Central memory CD8-positive, alpha-beta T cell (primary cell): ENCODE measurements around the gene NAGA.

Experiments used
- ATAC-seq: fragments of 150-1000 bp; cut with Tn5 transposase; replicated peaks from 2 replicates; pipeline ENCODE4 v1.10.0; 2022; ENCODE audit warnings: mild to moderate bottlenecking, moderate FRiP score, moderate number of reproducible peaks; ENCODE audit not compliant: poor library complexity, severe bottlenecking; ENCODE audit errors: extremely low read depth
- DNase-seq, 2 donors: peaks; one replicate each; pipeline ENCODE4 v3.0.0; 2021; ENCODE audit warnings: low spot score in 2 of 2
- H3K27ac Mint-ChIP-seq: one replicate; pipeline ENCODE4 v1.8.0; 2022; ENCODE audit warnings: low read depth, mild to moderate bottlenecking, moderate library complexity, mixed read lengths
- H3K27me3 Mint-ChIP-seq: one replicate; pipeline ENCODE4 v1.8.0; 2022; ENCODE audit warnings: mixed read lengths
- H3K36me3 Mint-ChIP-seq: one replicate; pipeline ENCODE4 v1.8.0; 2022; ENCODE audit warnings: mild to moderate bottlenecking, moderate library complexity, mixed read lengths; ENCODE audit not compliant: insufficient read depth
- H3K4me1 Mint-ChIP-seq: one replicate; pipeline ENCODE4 v1.8.0; 2022; ENCODE audit warnings: mixed read lengths
- H3K4me3 Mint-ChIP-seq: one replicate; pipeline ENCODE4 v1.8.0; 2022; ENCODE audit warnings: mild to moderate bottlenecking, moderate library complexity, mixed read lengths
- H3K9me3 Mint-ChIP-seq: one replicate; pipeline ENCODE4 v1.8.0; 2022; ENCODE audit warnings: mixed read lengths

The NAGA gene

DNA sequence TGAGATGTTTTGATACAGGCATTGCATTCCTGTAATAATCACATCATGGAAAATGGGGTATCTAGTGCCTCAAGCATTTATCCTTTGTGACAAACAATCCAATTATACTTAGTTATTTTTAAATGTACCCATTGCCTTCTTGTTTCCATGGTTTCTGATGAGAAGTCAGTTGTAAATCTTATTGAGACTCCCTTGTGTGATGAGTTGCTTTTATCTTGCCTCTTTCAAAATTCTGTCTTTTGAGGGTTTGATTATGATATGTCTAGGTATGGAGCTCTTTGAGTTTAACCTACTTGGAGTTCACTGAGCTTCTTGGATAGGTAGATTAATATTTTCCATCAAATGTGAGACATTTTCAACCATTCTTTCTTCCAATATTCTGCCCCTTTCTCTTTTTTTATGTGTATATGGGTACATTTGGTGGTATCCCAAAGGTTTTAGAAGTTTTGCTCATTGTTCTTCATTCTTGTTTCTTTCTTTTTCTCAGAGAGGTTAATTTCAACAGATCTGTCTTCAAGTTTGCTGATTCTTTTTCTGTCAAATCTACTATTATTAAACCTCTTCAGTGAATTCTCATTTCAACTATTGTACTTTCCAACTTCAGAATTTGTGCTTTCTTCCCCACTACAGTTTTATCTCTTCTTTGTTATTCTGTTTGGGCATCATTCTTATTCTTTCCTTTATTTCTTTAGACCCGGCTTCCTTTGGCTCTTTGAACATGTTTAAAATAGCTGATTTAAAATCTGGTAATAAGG, 13.7 kb downstream of the NAGA start:
- Mint-ChIP-seq H3K4me1 (no peaks in the 10 kb centered on the region), H3K27ac (no peak overlapping the region), H3K4me3 (no peak overlapping the region), H3K36me3 (peaks cover 7% of the 10 kb centered on the region), H3K9me3 (peaks cover 21% of the 10 kb centered on the region), H3K27me3 (no peaks in the 10 kb centered on the region)
- DNase-seq (no peak), ATAC-seq (no peak)

GRCh38 chr22:42052765-42053164, 17.8 kb downstream of the NAGA start:
- Mint-ChIP-seq H3K27me3 (no peaks in the 10 kb centered on the region), H3K36me3 (no peaks in the 10 kb centered on the region), H3K27ac (no peak overlapping the region), H3K4me1 (no peaks in the 10 kb centered on the region), H3K4me3 (no peak overlapping the region), H3K9me3 (peaks cover 16% of the 10 kb centered on the region)
- ATAC-seq, result no peak
- no peak for DNase-seq

DNA sequence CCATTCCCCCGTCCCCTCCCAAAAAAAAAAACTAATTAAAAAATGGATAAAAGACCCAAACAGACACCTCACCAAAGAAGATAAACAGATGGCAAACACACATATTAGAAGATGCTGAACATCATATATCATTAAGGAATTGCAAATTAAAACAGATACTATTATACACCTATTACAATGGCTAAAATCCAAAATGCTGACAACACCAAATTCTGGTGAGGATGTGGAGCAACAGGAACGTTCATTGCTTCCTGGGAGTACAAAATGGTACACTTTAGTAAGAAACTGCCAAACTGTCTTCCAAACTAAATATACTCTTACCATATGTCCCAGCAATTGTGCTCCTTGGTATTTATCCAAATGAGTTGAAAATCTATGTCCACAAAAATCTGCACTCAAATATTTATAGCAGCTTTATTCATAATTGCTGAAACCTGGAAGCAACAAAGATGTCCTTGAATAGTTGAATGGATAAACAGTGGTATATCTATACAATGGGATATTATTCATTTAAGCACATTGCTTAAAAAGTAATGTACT, 19.9 kb downstream of the NAGA start:
- Mint-ChIP-seq H3K4me1 (no peaks in the 10 kb centered on the region), H3K27ac (no peak overlapping the region), H3K4me3 (no peak overlapping the region), H3K36me3 (no peaks in the 10 kb centered on the region), H3K9me3 (peaks cover under 1% of the 10 kb centered on the region), H3K27me3 (no peaks in the 10 kb centered on the region)
- DNase-seq (no peak), ATAC-seq (no peak)

- ATAC-seq, result no peak
- Mint-ChIP-seq H3K27ac (no peak overlapping the region), H3K27me3 (no peaks in the 10 kb centered on the region), H3K4me1 (no peaks in the 10 kb centered on the region), H3K4me3 (no peak overlapping the region), H3K36me3 (no peaks in the 10 kb centered on the region), H3K9me3 (peaks cover 7% of the 10 kb centered on the region)
- no peak for DNase-seq
Observed at GRCh38 chr22:42041784-42042183, 28.8 kb downstream of the NAGA start.

- no peak for ATAC-seq
- no peaks in the 10 kb centered on the region for H3K27me3 Mint-ChIP-seq
- H3K27ac Mint-ChIP-seq, result no peak overlapping the region
- no peaks in the 10 kb centered on the region for H3K4me1 Mint-ChIP-seq
- H3K9me3 Mint-ChIP-seq, result peaks cover 7% of the 10 kb centered on the region
- H3K36me3 Mint-ChIP-seq, result no peaks in the 10 kb centered on the region
- no peak overlapping the region for H3K4me3 Mint-ChIP-seq
- DNase-seq, result no peak
Observed at GRCh38 chr22:42039271-42039670, 31.3 kb downstream of the NAGA start.

- Mint-ChIP-seq H3K9me3 (peaks cover 10% of the 10 kb centered on the region), H3K4me1 (no peaks in the 10 kb centered on the region), H3K27me3 (no peaks in the 10 kb centered on the region), H3K36me3 (no peaks in the 10 kb centered on the region), H3K27ac (no peak overlapping the region), H3K4me3 (no peak overlapping the region)
- no peak for DNase-seq
- ATAC-seq, result no peak
Observed at GRCh38 chr22:42035256-42035655, 35.4 kb downstream of the NAGA start.

DNA sequence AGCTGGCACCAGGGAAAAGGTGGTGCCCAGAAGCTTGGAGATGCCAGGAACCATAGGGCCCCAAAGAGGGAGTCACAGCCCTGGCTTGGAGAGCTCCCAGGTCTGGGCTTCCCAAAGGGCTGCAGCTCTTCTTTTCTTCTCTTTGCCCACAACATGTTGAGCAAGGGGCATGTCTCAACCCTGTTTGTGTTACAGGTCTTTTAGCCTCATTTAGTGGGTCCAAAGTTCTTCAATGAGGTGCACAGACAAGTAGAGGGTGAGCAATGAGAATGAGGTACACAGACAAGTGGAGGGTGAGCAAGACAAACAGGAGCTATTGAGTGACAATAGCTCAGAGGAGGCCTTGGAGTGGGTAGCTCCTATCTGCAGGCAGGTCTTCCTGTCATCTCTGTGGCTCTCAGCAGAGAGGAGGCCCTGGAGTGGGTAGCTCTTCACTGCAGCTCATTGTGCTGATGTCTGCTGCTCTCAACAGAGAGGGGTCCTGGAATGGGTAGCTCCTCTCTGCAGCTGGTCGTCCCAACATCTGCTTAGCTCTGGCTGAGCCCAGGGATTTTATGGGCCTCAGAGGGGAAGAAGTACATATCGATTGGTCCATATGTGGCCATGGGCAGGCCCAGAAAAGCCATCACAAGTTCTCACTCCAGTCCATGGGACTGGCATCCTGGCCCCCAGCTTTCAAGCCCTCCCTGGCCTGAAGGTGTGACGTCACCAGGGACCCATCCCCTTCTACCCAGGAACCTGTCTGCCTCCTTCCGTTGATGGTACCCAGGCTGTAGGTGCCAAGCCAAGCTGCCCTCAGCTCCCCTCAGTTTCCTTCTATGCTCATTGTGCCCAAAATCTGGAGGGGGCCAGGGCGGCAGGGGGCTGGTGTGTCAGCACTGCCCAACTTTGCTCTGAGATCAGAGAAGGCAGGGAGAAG, 37.1 kb downstream of the NAGA start:
- Mint-ChIP-seq H3K27ac (no peak overlapping the region), H3K36me3 (no peaks in the 10 kb centered on the region)

GRCh38 chr22:42026705-42027104, 43.9 kb downstream of the NAGA start:
- H3K27ac Mint-ChIP-seq, result no peak overlapping the region
- no peak for DNase-seq
- H3K9me3 Mint-ChIP-seq, result no peaks in the 10 kb centered on the region
- H3K4me3 Mint-ChIP-seq, result no peak overlapping the region
- no peaks in the 10 kb centered on the region for H3K4me1 Mint-ChIP-seq
- no peaks in the 10 kb centered on the region for H3K36me3 Mint-ChIP-seq
- H3K27me3 Mint-ChIP-seq, result no peaks in the 10 kb centered on the region
- ATAC-seq, result no peak

More for the DNA sequence above, 37.1 kb downstream of the NAGA start:
- ATAC-seq, result no peak
- DNase-seq, result no peak
- Mint-ChIP-seq H3K27me3 (no peaks in the 10 kb centered on the region), H3K4me3 (no peak overlapping the region), H3K9me3 (peaks cover 10% of the 10 kb centered on the region), H3K4me1 (no peaks in the 10 kb centered on the region)

- Mint-ChIP-seq H3K4me3 (no peak overlapping the region), H3K36me3 (no peaks in the 10 kb centered on the region), H3K9me3 (no peaks in the 10 kb centered on the region), H3K27ac (no peak overlapping the region), H3K4me1 (no peaks in the 10 kb centered on the region), H3K27me3 (no peaks in the 10 kb centered on the region)
- ATAC-seq, result no peak
- no peak for DNase-seq
Observed at GRCh38 chr22:42025421-42025820, 45.2 kb downstream of the NAGA start.

GRCh38 chr22:42022162-42022847, 48.3 kb downstream of the NAGA start:
- no peak overlapping the region for H3K4me3 Mint-ChIP-seq
- ATAC-seq, result no peak

GRCh38 chr22:42021571-42021970, 49.0 kb downstream of the NAGA start:
- DNase-seq (no peak), ATAC-seq (no peak)
- Mint-ChIP-seq H3K36me3 (no peaks in the 10 kb centered on the region), H3K4me1 (no peaks in the 10 kb centered on the region), H3K27ac (no peak overlapping the region), H3K27me3 (peaks cover 16% of the 10 kb centered on the region), H3K9me3 (no peaks in the 10 kb centered on the region), H3K4me3 (no peak overlapping the region)

More at GRCh38 chr22:42022162-42022847, 48.3 kb downstream of the NAGA start:
- Mint-ChIP-seq H3K9me3 (no peaks in the 10 kb centered on the region), H3K4me1 (no peaks in the 10 kb centered on the region), H3K27ac (no peak overlapping the region), H3K27me3 (peaks cover 9% of the 10 kb centered on the region), H3K36me3 (no peaks in the 10 kb centered on the region)
- DNase-seq, result no peak

DNA sequence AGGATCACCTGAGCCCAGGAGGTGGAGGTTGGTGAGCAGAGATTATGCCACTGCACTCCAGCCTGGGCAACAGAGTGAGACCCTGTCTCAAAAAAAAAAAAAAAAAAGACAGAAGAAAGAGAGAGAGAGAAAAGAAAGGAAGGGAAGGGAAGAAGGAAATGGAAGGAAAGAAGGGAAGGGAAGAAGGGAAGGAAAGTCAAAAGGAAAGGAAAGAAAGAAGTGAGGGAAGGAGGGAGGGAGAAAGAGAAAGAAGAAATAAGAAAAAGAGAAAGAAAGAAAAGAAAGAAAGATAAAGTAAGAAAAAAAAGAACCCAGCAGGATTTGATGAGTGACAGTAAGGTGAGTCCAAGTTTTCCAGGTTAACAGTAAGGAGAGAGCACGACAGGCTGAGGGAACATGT, 52.4 kb downstream of the NAGA start:
- H3K9me3 Mint-ChIP-seq, result no peaks in the 10 kb centered on the region
- DNase-seq (no peak), ATAC-seq (no peak)
- peaks cover 33% of the 10 kb centered on the region for H3K27me3 Mint-ChIP-seq
- no peak overlapping the region for H3K27ac Mint-ChIP-seq
- no peaks in the 10 kb centered on the region for H3K4me1 Mint-ChIP-seq
- no peaks in the 10 kb centered on the region for H3K36me3 Mint-ChIP-seq
- H3K4me3 Mint-ChIP-seq, result no peak overlapping the region
